ENCODE data around the gene PPM1L. TPM values are rescaled to one million over a fixed set of nuclear protein-coding genes. Genes with fewer than 3 reads are reported as not detected.
A peak's percentile ranks its signal among the peaks of the same experiment; 100 is the strongest.

Gene PPM1L
- total RNA-seq, 1 experiment from 2014 or later: 10.6 TPM

- Histone ChIP-seq H3K36me3 (ENCODE audit: insufficient read depth, low read length, poor library complexity, severe bottlenecking) (no peaks in the 10 kb centered on the region), H3K9me3 (ENCODE audit: low read depth, low read length, poor library complexity, severe bottlenecking) (no peaks in the 10 kb centered on the region), H3K4me3 (ENCODE audit: low read depth, low read length, poor library complexity, severe bottlenecking) (no peak overlapping the region), H3K4me1 (ENCODE audit: insufficient read depth, low read length, poor library complexity, severe bottlenecking) (no peaks in the 10 kb centered on the region), H3K27ac (ENCODE audit: low read depth, low read length, poor library complexity, severe bottlenecking) (no peak overlapping the region), H3K27me3 (replicated peaks; ENCODE audit: insufficient read depth, low read depth, low read length, poor library complexity) (no peaks in the 10 kb centered on the region)
- intact Hi-C loops (cut with micrococcal nuclease; ENCODE audit: unreplicated experiment): no loop called here
- DNase-seq (ENCODE audit: low spot score): no peak
- POLR2A ChIA-PET (ENCODE audit: low non-redundant PET): no interaction called here
- CTCF ChIA-PET: no interaction called here
- no peak for TF ChIP-seq EZH2 (IDR thresholded peaks at IDR 0.05; ENCODE audit: borderline replicate concordance, low read depth, low read length, poor library complexity, severe bottlenecking)
- TF ChIP-seq, protein P1, sequence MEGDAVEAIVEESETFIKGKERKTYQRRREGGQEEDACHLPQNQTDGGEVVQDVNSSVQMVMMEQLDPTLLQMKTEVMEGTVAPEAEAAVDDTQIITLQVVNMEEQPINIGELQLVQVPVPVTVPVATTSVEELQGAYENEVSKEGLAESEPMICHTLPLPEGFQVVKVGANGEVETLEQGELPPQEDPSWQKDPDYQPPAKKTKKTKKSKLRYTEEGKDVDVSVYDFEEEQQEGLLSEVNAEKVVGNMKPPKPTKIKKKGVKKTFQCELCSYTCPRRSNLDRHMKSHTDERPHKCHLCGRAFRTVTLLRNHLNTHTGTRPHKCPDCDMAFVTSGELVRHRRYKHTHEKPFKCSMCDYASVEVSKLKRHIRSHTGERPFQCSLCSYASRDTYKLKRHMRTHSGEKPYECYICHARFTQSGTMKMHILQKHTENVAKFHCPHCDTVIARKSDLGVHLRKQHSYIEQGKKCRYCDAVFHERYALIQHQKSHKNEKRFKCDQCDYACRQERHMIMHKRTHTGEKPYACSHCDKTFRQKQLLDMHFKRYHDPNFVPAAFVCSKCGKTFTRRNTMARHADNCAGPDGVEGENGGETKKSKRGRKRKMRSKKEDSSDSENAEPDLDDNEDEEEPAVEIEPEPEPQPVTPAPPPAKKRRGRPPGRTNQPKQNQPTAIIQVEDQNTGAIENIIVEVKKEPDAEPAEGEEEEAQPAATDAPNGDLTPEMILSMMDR (conservative IDR thresholded peaks at IDR 0.05; ENCODE audit: low read depth, low read length): no peak
- no TSS peak for BruUV-seq (replicated peaks)
Measured at GRCh38 chr3:160977773-160978172, 221.7 kb downstream of the PPM1L start.

- no peaks in the 10 kb centered on the region for H3K4me1 ChIP-seq (ENCODE audit: insufficient read depth, low read length, poor library complexity, severe bottlenecking)
- no peak for TF ChIP-seq EZH2 (IDR thresholded peaks at IDR 0.05; ENCODE audit: borderline replicate concordance, low read depth, low read length, poor library complexity, severe bottlenecking)
- TF ChIP-seq, protein P1 (conservative IDR thresholded peaks at IDR 0.05; ENCODE audit: low read depth, low read length): no peak
- intact Hi-C loops (cut with micrococcal nuclease; ENCODE audit: unreplicated experiment): no loop called here
- no peaks in the 10 kb centered on the region for H3K27me3 ChIP-seq (replicated peaks; ENCODE audit: insufficient read depth, low read depth, low read length, poor library complexity)
- H3K36me3 ChIP-seq (ENCODE audit: insufficient read depth, low read length, poor library complexity, severe bottlenecking): no peaks in the 10 kb centered on the region
- no peak for DNase-seq (ENCODE audit: low spot score)
- H3K9me3 ChIP-seq (ENCODE audit: low read depth, low read length, poor library complexity, severe bottlenecking): peaks cover 5% of the 10 kb centered on the region
- H3K4me3 ChIP-seq (ENCODE audit: low read depth, low read length, poor library complexity, severe bottlenecking): no peak overlapping the region
- CTCF ChIA-PET: no interaction called here
- no TSS peak for BruUV-seq (replicated peaks)
- POLR2A ChIA-PET (ENCODE audit: low non-redundant PET): no interaction called here
- no peak overlapping the region for H3K27ac ChIP-seq (ENCODE audit: low read depth, low read length, poor library complexity, severe bottlenecking)
Measured at GRCh38 chr3:160980740-160981139, 224.7 kb downstream of the PPM1L start.

GRCh38 chr3:160981217-160981938 lies 225.3 kb downstream of the PPM1L start:
- Histone ChIP-seq H3K9me3 (ENCODE audit: low read depth, low read length, poor library complexity, severe bottlenecking) (peaks cover 5% of the 10 kb centered on the region), H3K4me3 (ENCODE audit: low read depth, low read length, poor library complexity, severe bottlenecking) (no peak overlapping the region), H3K36me3 (ENCODE audit: insufficient read depth, low read length, poor library complexity, severe bottlenecking) (no peaks in the 10 kb centered on the region), H3K27me3 (replicated peaks; ENCODE audit: insufficient read depth, low read depth, low read length, poor library complexity) (no peaks in the 10 kb centered on the region), H3K27ac (ENCODE audit: low read depth, low read length, poor library complexity, severe bottlenecking) (no peak overlapping the region), H3K4me1 (ENCODE audit: insufficient read depth, low read length, poor library complexity, severe bottlenecking) (no peaks in the 10 kb centered on the region)
- ChIA-PET POLR2A (ENCODE audit: low non-redundant PET) (no interaction called here), CTCF (no interaction called here)
- intact Hi-C loops (cut with micrococcal nuclease; ENCODE audit: unreplicated experiment): no loop called here
- BruUV-seq (replicated peaks): no TSS peak
- peak; percentile 19 for DNase-seq (ENCODE audit: low spot score)
- TF ChIP-seq EZH2 (IDR thresholded peaks at IDR 0.05; ENCODE audit: borderline replicate concordance, low read depth, low read length, poor library complexity, severe bottlenecking): no peak
- TF ChIP-seq, protein P1 (conservative IDR thresholded peaks at IDR 0.05; ENCODE audit: low read depth, low read length): no peak
